Measurements from ENCODE around the gene FMN1. TPM values are rescaled to one million over a fixed set of nuclear protein-coding genes. Genes with fewer than 3 reads are reported as not detected.

Gene FMN1
- total and polyA plus RNA-seq, 7 experiments from 2014 or later, result 0.02 to 32.2 (median 1.0) TPM; not detected in 1

GRCh38 chr15:32757426-32757825 is 437.1 kb downstream of the FMN1 start:
- no peaks in the 10 kb centered on the region for H3K9me3 ChIP-seq (ENCODE audit: control insufficient read depth in 2 of 3, low read length in 3 of 3)
- peaks cover 0 to 6% (median 2%) of the 10 kb centered on the region in 11 donors for H3K9me3 Mint-ChIP-seq
- H3K27me3 ChIP-seq (ENCODE audit: control insufficient read depth in 2 of 2, insufficient read depth in 2 of 2, low read length in 2 of 2), result no peaks in the 10 kb centered on the region
- DNase-seq (no peak), ATAC-seq (no peak)
- H3K4me3 ChIP-seq (ENCODE audit: low read length), result no peak overlapping the region
- peaks cover 0 to 4% (median 0%) of the 10 kb centered on the region in 5 donors for H3K36me3 Mint-ChIP-seq
- ChIA-PET POLR2A (no interaction called here), CTCF (no interaction called here)
- H3K4me1 Mint-ChIP-seq, result peaks cover 0 to 3% (median 0%) of the 10 kb centered on the region in 7 donors
- no peak overlapping the region for H3K4me3 Mint-ChIP-seq
- peaks cover 33 to 50% (median 46%) of the 10 kb centered on the region in 5 donors for H3K27me3 Mint-ChIP-seq
- H3K36me3 ChIP-seq (ENCODE audit: control insufficient read depth in 2 of 3, insufficient read depth in 3 of 3, low read length in 3 of 3), result no peaks in the 10 kb centered on the region
- H3K4me1 ChIP-seq (ENCODE audit: control insufficient read depth in 2 of 2, insufficient read depth in 2 of 2, low read length in 2 of 2), result no peaks in the 10 kb centered on the region
- no peak overlapping the region for H3K27ac Mint-ChIP-seq
- intact Hi-C loops (cut with micrococcal nuclease), result no loop called here
- H3K27ac ChIP-seq (ENCODE audit: low read depth, low read length), result no peak overlapping the region

- Mint-ChIP-seq H3K27me3 (peaks cover 2 to 29% (median 20%) of the 10 kb centered on the region in 5 donors), H3K27ac (no peak overlapping the region), H3K36me3 (no peaks in the 10 kb centered on the region), H3K4me1 (peaks cover 0 to 2% (median 0%) of the 10 kb centered on the region in 7 donors), H3K4me3 (no peak overlapping the region), H3K9me3 (peaks cover 0 to 4% (median 0%) of the 10 kb centered on the region in 11 donors)
- Histone ChIP-seq H3K27me3 (ENCODE audit: control insufficient read depth in 2 of 2, insufficient read depth in 2 of 2, low read length in 2 of 2) (no peaks in the 10 kb centered on the region), H3K36me3 (ENCODE audit: control insufficient read depth in 2 of 3, insufficient read depth in 3 of 3, low read length in 3 of 3) (no peaks in the 10 kb centered on the region), H3K4me3 (ENCODE audit: low read length) (no peak overlapping the region), H3K27ac (ENCODE audit: low read depth, low read length) (no peak overlapping the region), H3K4me1 (ENCODE audit: control insufficient read depth in 2 of 2, insufficient read depth in 2 of 2, low read length in 2 of 2) (no peaks in the 10 kb centered on the region), H3K9me3 (ENCODE audit: control insufficient read depth in 2 of 3, low read length in 3 of 3) (no peaks in the 10 kb centered on the region)
- intact Hi-C loops (cut with micrococcal nuclease), result no loop called here
- DNase-seq (no peak), ATAC-seq (no peak)
- ChIA-PET POLR2A (no interaction called here), CTCF (no interaction called here)
Measured at GRCh38 chr15:32750979-32751378, 443.5 kb downstream of the FMN1 start.

- Mint-ChIP-seq H3K27me3 (peaks cover 5 to 27% (median 10%) of the 10 kb centered on the region in 5 donors), H3K4me1 (no peaks in the 10 kb centered on the region), H3K9me3 (peaks cover 0 to 2% (median 0%) of the 10 kb centered on the region in 11 donors), H3K36me3 (no peaks in the 10 kb centered on the region), H3K27ac (no peak overlapping the region), H3K4me3 (no peak overlapping the region)
- ChIA-PET CTCF (no interaction called here), POLR2A (no interaction called here)
- Histone ChIP-seq H3K4me3 (ENCODE audit: low read length) (no peak overlapping the region), H3K9me3 (ENCODE audit: control insufficient read depth in 2 of 3, low read length in 3 of 3) (no peaks in the 10 kb centered on the region), H3K27ac (ENCODE audit: low read depth, low read length) (no peak overlapping the region), H3K36me3 (ENCODE audit: control insufficient read depth in 2 of 3, insufficient read depth in 3 of 3, low read length in 3 of 3) (no peaks in the 10 kb centered on the region), H3K4me1 (ENCODE audit: control insufficient read depth in 2 of 2, insufficient read depth in 2 of 2, low read length in 2 of 2) (no peaks in the 10 kb centered on the region), H3K27me3 (ENCODE audit: control insufficient read depth in 2 of 2, insufficient read depth in 2 of 2, low read length in 2 of 2) (no peaks in the 10 kb centered on the region)
- ATAC-seq, result no peak
- intact Hi-C loops (cut with micrococcal nuclease), result no loop called here
- no peak for DNase-seq
Measured at GRCh38 chr15:32747921-32748342, 446.6 kb downstream of the FMN1 start.

GRCh38 chr15:32746116-32746857 is 448.2 kb downstream of the FMN1 start:
- Mint-ChIP-seq H3K36me3 (peaks cover 0 to 6% (median 0%) of the 10 kb centered on the region in 5 donors), H3K27me3 (peaks cover 7 to 20% (median 15%) of the 10 kb centered on the region in 5 donors), H3K4me1 (no peaks in the 10 kb centered on the region), H3K4me3 (no peak overlapping the region), H3K27ac (no peak overlapping the region), H3K9me3 (peaks cover 0 to 5% (median 0%) of the 10 kb centered on the region in 11 donors)
- ChIA-PET POLR2A (no interaction called here), CTCF (no interaction called here)
- no peak for ATAC-seq
- intact Hi-C loops (cut with micrococcal nuclease), result no loop called here
- Histone ChIP-seq H3K27ac (ENCODE audit: low read depth, low read length) (no peak overlapping the region), H3K9me3 (ENCODE audit: control insufficient read depth in 2 of 3, low read length in 3 of 3) (no peaks in the 10 kb centered on the region), H3K27me3 (ENCODE audit: control insufficient read depth in 2 of 2, insufficient read depth in 2 of 2, low read length in 2 of 2) (no peaks in the 10 kb centered on the region), H3K4me3 (ENCODE audit: low read length) (no peak overlapping the region), H3K36me3 (ENCODE audit: control insufficient read depth in 2 of 3, insufficient read depth in 3 of 3, low read length in 3 of 3) (no peaks in the 10 kb centered on the region), H3K4me1 (ENCODE audit: control insufficient read depth in 2 of 2, insufficient read depth in 2 of 2, low read length in 2 of 2) (no peaks in the 10 kb centered on the region)
- DNase-seq, result no peak

GRCh38 chr15:32743411-32744140 is 450.9 kb downstream of the FMN1 start:
- H3K27me3 ChIP-seq (ENCODE audit: control insufficient read depth in 2 of 2, insufficient read depth in 2 of 2, low read length in 2 of 2), result no peaks in the 10 kb centered on the region
- no peak overlapping the region for H3K27ac ChIP-seq (ENCODE audit: low read depth, low read length)
- no peak overlapping the region for H3K27ac Mint-ChIP-seq
- H3K4me1 Mint-ChIP-seq, result no peaks in the 10 kb centered on the region
- intact Hi-C loops (cut with micrococcal nuclease), result no loop called here
- H3K36me3 ChIP-seq (ENCODE audit: control insufficient read depth in 2 of 3, insufficient read depth in 3 of 3, low read length in 3 of 3), result no peaks in the 10 kb centered on the region
- peaks cover 0 to 18% (median 9%) of the 10 kb centered on the region in 11 donors for H3K9me3 Mint-ChIP-seq
- peaks cover 10 to 28% (median 18%) of the 10 kb centered on the region in 5 donors for H3K27me3 Mint-ChIP-seq
- ChIA-PET CTCF (no interaction called here), POLR2A (no interaction called here)
- no peak overlapping the region for H3K4me3 ChIP-seq (ENCODE audit: low read length)
- no peaks in the 10 kb centered on the region for H3K9me3 ChIP-seq (ENCODE audit: control insufficient read depth in 2 of 3, low read length in 3 of 3)
- peaks cover 0 to 6% (median 0%) of the 10 kb centered on the region in 5 donors for H3K36me3 Mint-ChIP-seq
- no peaks in the 10 kb centered on the region for H3K4me1 ChIP-seq (ENCODE audit: control insufficient read depth in 2 of 2, insufficient read depth in 2 of 2, low read length in 2 of 2)
- H3K4me3 Mint-ChIP-seq, result no peak overlapping the region
- ATAC-seq (no peak), DNase-seq (no peak)

GRCh38 chr15:32739522-32740063 is 454.9 kb downstream of the FMN1 start:
- H3K9me3 Mint-ChIP-seq, result peaks cover 0 to 19% (median 8%) of the 10 kb centered on the region in 11 donors
- Histone ChIP-seq H3K27ac (ENCODE audit: low read depth, low read length) (no peak overlapping the region), H3K36me3 (ENCODE audit: control insufficient read depth in 2 of 3, insufficient read depth in 3 of 3, low read length in 3 of 3) (no peaks in the 10 kb centered on the region), H3K4me1 (ENCODE audit: control insufficient read depth in 2 of 2, insufficient read depth in 2 of 2, low read length in 2 of 2) (no peaks in the 10 kb centered on the region), H3K9me3 (ENCODE audit: control insufficient read depth in 2 of 3, low read length in 3 of 3) (no peaks in the 10 kb centered on the region), H3K27me3 (ENCODE audit: control insufficient read depth in 2 of 2, insufficient read depth in 2 of 2, low read length in 2 of 2) (no peaks in the 10 kb centered on the region), H3K4me3 (ENCODE audit: low read length) (no peak overlapping the region)
- no peak overlapping the region for H3K27ac Mint-ChIP-seq
- ChIA-PET POLR2A (no interaction called here), CTCF (interaction anchor here (0.6 kb wide), 1 partner anchor 141 kb away, joined by 3 read pairs; no protein-coding TSS in a partner anchor)
- peaks cover 19 to 46% (median 30%) of the 10 kb centered on the region in 5 donors for H3K27me3 Mint-ChIP-seq
- no peak overlapping the region for H3K4me3 Mint-ChIP-seq
- no peaks in the 10 kb centered on the region for H3K4me1 Mint-ChIP-seq
- no peak for ATAC-seq
- H3K36me3 Mint-ChIP-seq, result peaks cover 0 to 6% (median 0%) of the 10 kb centered on the region in 5 donors
- DNase-seq, result no peak
- intact Hi-C loops (cut with micrococcal nuclease), result no loop called here
